Breast epithelium (tissue), 3 donors: ENCODE results near the gene SORBS1.

ENCODE experiments used
- CTCF ChIP-seq, 3 donors: fragments of 450-650 bp; IDR thresholded peaks; one replicate each; pipeline ENCODE4 v1.5.1; 2016 to 2017; ENCODE audit warnings: antibody characterized with exemption in 3 of 3, mild to moderate bottlenecking in 3 of 3, moderate library complexity in 3 of 3
- POLR2A ChIP-seq: fragments of 450-650 bp; IDR thresholded peaks from one replicate; pipeline ENCODE4 v1.6.1; 2016; ENCODE audit warnings: antibody characterized with exemption, mild to moderate bottlenecking, moderate library complexity

GRCh38 chr10:95373660-95374059 lies 187.5 kb downstream of the SORBS1 start:
- no peak for TF ChIP-seq CTCF (IDR thresholded peaks at IDR 0.05)
- TF ChIP-seq POLR2A = no peak
